ENCODE results near the gene CMTM8. TPM values are rescaled to one million over a fixed set of nuclear protein-coding genes. Genes with fewer than 3 reads are reported as not detected.

The CMTM8 gene
- total RNA-seq, 1 donor from 2014 or later: 6.3 TPM

DNA sequence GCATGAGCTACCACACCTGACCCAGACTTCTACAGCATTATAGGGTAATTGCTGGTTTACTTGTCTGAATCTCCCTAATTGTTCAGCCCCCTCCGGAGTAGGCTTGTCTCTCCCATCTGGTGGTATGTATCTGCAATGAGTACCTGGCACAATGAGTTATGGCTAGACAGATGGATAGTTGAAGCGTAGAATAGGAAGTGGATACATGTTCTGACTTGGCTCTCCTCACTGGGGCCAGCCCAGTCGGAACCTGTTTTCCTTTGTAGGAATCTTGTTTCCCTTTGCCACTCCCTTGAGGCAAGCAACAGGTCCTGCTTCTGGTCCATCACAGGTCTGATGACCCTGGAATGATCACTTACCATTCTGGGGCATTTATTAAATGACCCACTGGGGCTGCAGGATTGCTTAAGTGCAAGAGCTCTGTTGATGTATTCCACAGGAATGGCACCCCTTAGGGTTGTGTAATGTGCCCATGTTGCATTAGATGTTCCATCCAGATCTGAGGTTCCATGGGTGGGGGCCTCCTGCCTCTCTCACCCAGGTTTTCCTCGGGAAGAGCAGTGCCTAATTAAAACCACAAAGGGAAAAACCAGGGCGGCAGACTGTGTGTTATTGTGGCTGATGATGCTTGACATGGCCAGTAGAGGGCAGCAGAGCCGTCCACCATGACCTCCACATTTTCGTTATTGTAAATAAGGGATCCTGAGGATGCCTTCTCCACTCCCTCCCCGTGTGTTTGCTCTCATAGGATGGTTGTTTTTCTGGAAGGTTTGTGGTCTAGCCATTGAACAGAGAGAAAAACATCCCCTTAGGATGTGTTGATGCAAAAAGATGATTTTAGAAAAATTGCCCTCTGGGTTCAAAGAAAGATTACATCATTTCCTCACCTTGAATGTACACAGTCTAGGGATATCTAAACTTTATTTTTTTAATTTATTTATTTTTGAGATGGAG is 58.0 kb downstream of the CMTM8 start:
- intact Hi-C loops (cut with DNase I): loop anchor here (2.0 to 10.0 kb wide), 4 partner anchors 44 to 168 kb away; no protein-coding TSS in a partner anchor
- DNase-seq (ENCODE audit: missing footprints) (no peak), ATAC-seq (peak; percentile 81)

DNA sequence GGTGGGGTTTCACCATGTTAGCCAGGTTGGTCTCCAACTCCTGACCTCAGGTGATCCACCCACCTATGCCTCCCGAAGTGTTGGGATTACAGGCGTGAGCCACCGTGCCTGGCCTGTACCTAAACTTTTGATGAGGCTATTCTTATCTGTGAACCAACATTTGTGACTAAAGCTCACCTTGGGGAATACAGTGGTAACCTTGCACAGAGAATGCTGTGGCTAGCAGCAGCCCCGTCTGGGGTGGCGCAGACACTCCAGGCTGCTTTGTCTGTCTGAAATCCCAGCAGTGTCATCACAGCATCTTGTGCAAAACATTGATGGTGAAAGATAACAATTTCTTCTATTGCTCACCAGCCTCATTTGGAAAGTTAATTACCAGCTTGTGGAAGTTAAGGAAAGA is 58.9 kb downstream of the CMTM8 start:
- DNase-seq (ENCODE audit: missing footprints) (no peak), ATAC-seq (no peak)
- intact Hi-C loops (cut with DNase I): loop anchor here (2.0 to 10.0 kb wide), 4 partner anchors 43 to 167 kb away; no protein-coding TSS in a partner anchor

DNA sequence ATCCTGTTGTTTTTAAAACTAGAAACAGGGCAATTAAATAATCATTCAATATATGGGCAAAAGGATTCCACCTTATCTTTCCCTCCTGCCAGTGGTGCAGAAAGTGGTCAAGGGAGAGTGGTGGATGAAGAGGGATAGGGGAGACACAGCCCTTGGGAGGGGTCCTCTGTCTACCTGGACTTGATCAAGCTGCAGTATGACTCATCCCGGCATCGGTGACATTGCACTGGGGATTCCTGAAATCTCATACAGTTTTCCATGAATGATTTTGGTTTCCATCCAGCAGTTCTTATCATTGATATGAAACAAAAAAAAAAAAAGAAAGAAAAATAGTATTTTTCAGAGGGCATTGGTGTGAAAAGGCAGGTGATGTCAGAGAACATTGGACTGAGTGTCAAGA is 62.9 kb downstream of the CMTM8 start:
- intact Hi-C loops (cut with DNase I): no loop called here
- DNase-seq (ENCODE audit: missing footprints) (no peak), ATAC-seq (no peak)

DNA sequence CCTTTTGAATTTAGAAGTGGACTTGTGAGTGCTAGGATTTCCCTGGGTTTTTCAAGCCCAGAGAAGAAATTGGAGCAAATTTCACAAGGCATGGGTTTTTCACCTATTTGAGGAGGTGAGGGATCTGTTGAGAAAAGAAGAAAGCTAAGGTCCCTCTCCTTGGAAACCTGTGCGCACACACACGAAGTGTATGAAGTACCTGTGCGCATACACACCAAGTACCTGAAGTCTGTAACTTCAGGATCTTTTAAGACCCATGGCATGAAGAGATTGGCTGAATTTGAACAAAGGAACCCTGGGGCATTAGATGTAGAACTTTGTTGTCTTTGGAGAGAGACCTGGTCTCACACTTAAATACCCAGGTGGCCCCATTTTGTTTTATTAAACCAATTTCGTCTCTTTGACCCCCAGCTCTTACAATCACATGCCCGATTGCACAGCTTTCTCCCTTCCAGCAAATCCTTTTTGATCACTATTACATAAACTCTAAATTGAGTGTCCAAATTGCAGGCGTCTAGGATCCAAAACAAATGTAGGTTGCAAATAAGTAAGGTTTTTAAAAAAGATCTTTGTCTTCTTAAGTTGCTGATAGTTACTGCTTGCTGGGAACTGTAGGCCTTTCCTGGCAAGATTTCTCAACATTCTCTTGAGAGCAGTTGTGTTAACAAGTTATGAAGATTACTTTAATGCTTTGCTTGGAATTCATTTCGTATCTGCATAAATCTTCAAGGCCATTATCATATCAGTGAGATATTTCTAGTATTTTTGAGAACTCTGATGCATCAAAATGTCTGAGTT is 64.3 kb downstream of the CMTM8 start:
- intact Hi-C loops (cut with DNase I): no loop called here
- ATAC-seq (peak; percentile 66), DNase-seq (ENCODE audit: missing footprints) (no peak)

DNA sequence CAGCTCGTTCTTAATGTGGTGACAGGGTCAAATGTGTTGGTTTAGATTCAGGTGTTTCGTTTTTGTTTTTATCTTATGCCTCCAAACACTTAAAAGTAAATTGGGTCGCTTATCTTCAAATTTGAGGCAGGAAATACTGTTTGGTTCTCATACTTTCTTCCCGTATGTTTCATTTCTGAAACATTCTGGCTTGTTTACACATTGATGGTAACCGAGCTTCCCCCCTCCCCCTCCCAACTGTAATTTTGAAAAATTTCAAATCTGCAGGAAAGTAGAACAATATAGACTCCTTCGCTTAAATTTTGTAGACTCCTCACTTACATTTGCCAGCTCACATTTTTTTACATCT is 64.9 kb downstream of the CMTM8 start:
- intact Hi-C loops (cut with DNase I): no loop called here
- no peak for DNase-seq (ENCODE audit: missing footprints)
- ATAC-seq: no peak

DNA sequence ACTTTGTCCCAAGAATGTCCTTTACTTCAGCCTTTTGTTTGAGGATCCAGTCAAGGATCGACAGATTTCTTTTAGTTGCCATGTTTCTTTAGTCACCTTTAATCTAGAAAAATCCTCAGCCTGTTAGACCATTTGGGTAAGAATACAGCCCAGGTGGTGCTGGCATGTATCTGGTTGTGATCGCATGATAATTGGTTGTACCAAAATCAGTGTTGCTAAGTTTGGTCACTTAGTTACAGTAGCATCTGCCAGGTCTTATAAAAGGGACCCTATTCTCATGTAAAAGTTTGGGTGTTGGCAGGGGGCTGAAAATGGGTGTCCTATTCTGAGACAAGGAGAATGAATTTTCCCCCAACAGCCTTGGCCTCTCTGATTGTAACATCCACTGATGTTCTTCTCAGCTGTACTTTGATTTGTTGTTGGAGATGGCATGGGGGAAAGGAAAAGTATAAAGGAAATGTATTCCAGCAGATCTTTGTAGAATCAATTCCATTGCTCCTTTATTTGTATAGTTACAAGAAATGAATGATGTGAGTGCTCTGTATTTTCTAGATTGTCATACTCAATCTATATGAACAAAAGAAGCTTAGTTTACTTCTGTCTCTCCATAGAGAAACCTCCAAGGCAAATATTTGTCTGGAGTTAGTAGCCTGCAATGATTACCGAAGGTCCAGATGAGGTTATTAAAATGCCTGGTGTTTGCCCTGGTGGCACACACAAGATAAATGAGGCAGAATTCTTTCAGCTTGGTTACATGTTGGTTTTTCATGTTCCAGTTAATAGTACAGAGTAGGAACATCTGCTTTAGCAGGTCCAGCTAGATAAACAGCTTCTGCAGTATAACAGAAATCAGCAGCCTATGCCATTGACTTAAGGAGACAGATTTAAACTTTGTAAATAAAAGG is 65.7 kb downstream of the CMTM8 start:
- peak; percentile 28 for ATAC-seq
- DNase-seq (ENCODE audit: missing footprints): no peak
- intact Hi-C loops (cut with DNase I): no loop called here

DNA sequence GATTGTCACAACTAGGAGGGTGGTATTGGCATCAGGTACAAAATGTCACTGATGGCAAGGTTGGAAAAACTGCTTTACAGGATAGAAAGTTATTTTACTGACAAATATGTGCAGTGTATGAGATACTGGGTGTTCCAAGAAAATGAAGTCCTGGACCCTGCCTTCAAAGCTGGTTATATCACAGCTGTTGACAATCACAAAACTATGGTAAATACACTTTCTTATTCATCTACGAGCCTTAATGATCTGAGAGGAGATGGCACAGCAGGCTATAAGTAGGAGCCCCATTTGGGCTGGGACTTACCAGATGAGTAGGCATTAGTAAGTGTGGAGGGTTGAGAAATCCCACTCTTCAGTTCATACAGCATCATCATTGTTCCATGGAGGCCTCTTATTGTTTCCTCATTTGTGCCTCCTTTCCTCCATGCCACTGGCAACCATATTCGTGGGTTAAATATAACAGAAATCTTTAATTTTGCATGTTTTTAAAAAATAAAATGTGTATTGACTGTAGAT is 66.9 kb downstream of the CMTM8 start:
- no peak for DNase-seq (ENCODE audit: missing footprints)
- ATAC-seq: no peak
- intact Hi-C loops (cut with DNase I): no loop called here

DNA sequence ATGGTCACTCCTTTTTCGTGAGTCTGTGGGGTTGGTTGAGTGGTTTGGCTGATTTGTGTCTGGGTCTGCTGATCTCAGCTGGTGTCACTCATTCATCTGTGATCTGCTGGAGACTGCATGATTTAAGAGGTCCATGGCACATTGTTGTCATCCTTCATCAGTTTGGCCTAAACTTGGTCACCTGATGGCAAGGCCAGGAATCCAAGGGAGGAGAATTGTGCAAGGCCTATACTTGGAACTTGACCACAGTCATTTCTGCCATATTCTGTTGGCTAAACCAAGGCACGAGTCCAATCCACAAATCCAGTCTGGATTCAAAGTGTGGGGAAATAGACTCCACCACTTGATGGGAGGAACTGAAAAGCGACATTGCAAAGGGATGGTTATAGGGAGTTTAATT is 67.6 kb downstream of the CMTM8 start:
- intact Hi-C loops (cut with DNase I): no loop called here
- DNase-seq (ENCODE audit: missing footprints): no peak
- no peak for ATAC-seq

DNA sequence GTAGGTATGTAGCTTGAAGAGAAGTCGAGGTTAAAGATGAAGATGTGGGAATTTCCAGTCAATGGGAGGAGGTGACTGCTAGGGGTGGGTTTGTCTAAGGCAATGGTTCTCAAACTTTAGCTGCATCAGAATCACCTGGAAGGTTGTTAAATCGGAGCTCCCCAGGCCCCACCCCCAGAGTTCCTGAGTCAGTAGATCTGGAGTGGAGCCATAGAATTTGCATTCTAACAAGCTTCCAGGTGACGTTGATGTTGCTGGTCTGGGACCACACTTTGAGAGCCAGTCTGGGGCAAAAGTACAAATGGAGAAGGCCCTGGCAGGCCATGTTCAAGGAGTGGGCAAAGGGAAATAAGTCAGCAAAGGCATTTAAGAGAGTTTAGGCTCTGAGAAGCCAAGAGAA is 69.1 kb downstream of the CMTM8 start:
- intact Hi-C loops (cut with DNase I): no loop called here

DNA sequence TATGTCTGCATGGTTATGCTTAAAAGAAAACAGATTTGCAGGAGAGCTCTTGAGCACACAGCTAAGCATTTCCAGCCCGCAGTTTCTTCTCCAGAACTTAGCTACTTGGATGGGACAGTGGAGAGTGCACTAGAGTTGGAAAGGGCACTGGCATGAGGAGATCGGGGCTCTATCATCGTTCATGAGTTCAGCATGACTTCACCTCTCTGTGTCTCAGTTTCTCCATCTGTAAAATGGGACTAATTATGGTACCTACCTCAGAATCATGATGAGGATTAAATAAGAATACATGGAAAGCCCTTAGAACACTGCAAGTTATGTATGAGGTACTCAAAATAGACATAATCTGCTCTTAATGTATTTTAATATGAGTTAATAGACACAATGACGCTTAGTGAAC is 69.9 kb downstream of the CMTM8 start:
- DNase-seq (ENCODE audit: missing footprints) (no peak), ATAC-seq (no peak)
- intact Hi-C loops (cut with DNase I): no loop called here

More for the DNA sequence above, 69.1 kb downstream of the CMTM8 start:
- no peak for ATAC-seq
- DNase-seq (ENCODE audit: missing footprints): no peak

DNA sequence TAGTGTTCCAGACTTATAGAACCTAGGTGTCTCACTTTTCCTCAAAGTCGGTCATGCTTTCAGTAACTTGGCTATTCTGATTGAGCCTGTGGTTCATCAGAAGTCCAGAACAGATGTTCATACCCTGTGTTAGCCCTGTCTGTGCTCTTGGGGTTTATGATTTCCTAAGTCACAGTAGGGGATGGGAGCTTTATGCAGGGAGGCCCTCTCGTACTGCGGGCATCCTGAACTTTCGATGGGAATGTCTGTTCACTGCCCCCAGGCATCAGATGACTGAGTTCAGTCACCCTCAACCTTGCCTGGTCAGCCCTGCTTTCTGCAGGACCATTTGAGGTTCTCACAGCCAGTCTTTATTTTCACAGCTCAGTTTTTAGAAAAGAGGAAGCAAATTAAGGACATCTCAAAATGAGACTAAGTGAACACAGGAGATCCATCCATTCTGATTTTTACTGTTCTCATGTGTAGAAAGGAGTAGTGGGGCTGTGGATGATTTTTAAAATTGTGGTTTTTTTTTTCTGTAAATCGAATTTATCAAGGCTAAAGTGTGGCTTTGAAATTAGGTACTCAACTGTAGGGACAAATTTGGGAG is 71.3 kb downstream of the CMTM8 start:
- intact Hi-C loops (cut with DNase I): no loop called here
- no peak for ATAC-seq
- no peak for DNase-seq (ENCODE audit: missing footprints)

DNA sequence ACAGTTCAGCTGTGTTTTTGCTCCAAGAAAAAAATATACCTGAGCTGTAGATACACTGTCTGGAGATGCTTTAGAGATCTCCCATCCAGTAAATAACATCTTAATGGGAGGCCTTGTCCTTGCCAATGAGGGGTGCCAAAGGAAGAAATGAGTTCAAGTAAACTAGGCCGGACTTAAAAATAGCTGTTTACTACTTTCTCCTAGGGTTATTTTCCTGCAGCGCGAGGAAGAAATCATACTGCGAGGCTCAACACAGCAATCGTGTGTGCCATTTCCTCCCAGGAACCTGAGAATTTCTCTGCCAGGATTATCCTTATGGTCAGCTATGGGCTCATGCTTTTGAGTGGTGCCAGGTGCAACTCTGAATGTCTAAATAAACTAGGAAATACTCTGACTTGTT is 71.9 kb downstream of the CMTM8 start:
- no peak for ATAC-seq
- intact Hi-C loops (cut with DNase I): no loop called here

DNA sequence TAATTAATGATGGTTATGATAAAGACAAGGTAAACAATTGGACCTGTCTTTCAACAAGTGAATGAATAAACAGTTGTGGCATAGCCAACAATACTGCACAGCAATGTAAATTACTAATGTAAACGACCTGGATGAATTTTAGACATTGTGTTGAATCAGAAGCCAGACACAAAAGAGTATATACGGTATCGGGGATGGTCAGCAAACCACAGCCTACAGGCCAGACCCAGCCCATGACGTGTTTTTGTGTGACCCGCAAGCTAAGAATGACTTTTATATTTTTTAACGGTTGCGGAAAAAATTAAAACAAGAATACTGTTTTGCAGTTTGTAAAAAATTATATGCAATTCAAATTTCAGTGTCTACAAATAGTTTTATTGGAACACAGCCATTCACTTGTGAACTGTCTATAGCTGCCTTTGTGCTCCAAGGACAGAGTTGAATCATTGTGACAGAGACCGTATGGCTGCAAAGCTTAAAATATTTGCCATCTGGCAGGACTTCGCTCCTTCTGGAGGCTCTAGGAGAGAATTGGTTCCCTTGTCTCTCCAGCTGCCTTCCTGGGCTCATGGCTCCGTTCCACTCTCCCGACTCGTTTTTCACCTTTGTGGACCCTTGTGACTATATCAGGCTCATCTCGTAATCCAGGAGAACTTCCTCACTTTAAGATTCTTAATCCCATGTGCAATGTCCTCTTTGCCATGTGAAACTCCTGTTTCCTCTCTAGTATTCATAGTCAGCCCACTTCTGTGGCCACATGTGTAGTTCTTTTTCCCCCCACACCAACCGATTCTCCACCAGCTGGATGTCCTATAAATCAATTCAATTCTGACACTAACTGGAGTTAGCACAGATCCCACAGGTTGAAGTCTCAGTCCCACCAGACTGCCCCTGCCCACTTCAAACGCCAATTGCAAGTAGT is 72.7 kb downstream of the CMTM8 start:
- peak; percentile 85 for ATAC-seq
- intact Hi-C loops (cut with DNase I): no loop called here
- no peak for DNase-seq (ENCODE audit: missing footprints)

More for the DNA sequence above, 71.9 kb downstream of the CMTM8 start:
- no peak for DNase-seq (ENCODE audit: missing footprints)

DNA sequence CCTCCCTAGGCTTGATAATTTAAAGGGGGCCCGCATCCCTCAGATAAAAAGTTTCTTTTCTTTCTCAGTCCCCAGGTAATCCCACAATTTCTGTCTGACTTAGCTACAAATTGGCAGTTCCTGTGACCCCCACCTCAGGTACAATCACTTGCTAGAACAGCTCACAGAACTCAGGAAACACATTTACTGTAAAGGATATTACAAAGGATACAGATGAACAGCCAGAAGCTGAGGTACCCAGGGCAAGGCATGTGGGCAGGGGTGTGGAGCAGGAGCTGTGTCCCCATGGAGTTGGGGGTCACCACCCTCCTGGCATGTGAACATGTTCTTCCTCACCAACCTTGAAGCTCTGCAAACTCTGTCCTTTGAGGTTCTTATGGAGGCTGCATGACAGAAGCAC is 73.8 kb downstream of the CMTM8 start:
- DNase-seq (ENCODE audit: missing footprints): no peak
- no peak for ATAC-seq
- intact Hi-C loops (cut with DNase I): no loop called here

DNA sequence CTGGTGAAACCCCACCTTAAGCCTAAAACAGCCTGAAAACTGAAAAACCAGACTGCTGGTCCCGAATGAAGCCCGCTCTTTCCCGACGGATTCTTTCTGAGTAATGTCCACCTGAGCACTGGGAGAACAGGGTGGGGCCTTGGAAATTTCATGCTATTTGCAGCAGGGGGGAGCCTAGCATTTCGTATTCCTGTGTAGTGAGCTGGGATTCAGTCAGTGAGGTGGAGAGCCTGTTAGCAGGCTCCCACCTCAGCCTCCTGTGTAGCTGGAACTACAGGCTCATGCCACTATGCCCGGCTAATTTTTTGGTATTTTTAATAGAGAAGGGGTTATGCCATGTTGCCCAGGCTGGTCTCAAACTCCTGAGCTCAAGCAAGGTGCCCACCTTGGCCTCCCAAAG is 74.7 kb downstream of the CMTM8 start:
- DNase-seq (ENCODE audit: missing footprints): no peak
- ATAC-seq: no peak
- intact Hi-C loops (cut with DNase I): no loop called here

DNA sequence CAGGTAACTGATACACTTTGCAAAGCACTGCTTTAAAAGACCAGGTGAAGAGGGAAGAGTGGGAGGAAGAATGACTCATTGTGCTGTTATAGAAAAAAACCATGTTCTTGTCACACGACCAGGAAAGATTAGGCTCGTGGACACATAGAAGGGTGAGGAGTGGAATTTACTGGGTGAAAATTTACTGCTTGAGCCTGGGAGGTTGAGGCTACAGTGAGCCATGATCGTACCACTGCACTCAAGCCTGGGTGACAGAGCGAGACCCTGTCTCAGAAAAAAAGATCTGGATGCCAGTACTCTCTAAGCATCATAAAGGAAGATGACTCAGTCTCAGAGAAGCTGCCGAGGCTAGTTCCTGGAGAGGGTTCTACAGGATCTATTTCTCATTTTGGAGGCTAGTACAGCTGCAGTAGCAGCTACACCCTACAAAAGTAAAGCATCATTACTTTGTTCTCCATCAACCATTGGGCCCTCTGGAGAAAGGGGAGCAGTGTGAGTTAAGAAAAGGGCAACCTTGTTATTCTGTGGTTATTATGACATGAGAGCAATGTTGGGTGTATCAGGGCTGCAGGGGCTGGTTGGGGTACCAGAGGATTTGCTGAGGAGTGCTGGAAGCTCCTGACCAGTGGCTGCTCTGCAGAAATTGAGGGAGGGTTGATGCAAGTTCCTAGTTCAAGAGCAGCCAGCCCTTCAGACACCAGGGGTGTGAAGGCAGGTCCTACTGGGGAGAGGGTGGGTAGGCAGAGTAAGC is 75.4 kb downstream of the CMTM8 start:
- no peak for ATAC-seq

DNA sequence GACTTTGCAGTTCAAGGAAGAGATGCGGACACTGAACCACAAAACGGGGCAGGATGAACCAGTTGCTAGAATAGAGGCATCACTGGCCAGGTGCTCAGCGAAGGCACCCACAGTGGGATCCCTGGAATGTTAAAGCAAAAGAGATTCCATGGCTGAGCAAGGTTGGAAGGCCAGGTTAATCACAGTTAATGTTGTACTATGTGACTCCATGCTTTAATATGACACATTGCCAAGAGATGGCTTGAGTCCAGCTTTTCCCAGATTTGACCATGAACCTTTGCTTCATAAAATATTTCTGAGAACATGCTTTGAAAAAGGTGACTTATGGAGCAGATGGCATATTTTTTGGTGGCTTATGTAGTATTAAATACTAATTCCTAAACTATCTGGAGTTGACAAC is 77.0 kb downstream of the CMTM8 start:
- DNase-seq (ENCODE audit: missing footprints) (no peak), ATAC-seq (no peak)
- intact Hi-C loops (cut with DNase I): no loop called here

More for the DNA sequence above, 75.4 kb downstream of the CMTM8 start:
- intact Hi-C loops (cut with DNase I): no loop called here
- no peak for DNase-seq (ENCODE audit: missing footprints)
